MG63 (cell line): ENCODE measurements around the gene TRIM21. TPM values are rescaled to one million over a fixed set of nuclear protein-coding genes. Genes with fewer than 3 reads are reported as not detected.
"Not testable (repeated sequence)": the region's sequence is repeated elsewhere in the genome, so short reads cannot be mapped to it uniquely, and the experiment has no call there.

Source experiments
- DNase-seq: peaks from one replicate; pipeline ENCODE4 v3.0.0-alpha.2; 2020
- H3K27me3 ChIP-seq: fragments of 250-450 bp; sonication (Bioruptor Pico); 2 replicates; pipeline ENCODE4 v1.5.1; 2020; ENCODE audit warnings: mild to moderate bottlenecking, moderate library complexity
- H3K36me3 ChIP-seq: fragments of 250-450 bp; sonication (Bioruptor Pico); 2 replicates; pipeline ENCODE4 v1.5.1; 2020; ENCODE audit warnings: mild to moderate bottlenecking, moderate library complexity
- H3K4me3 ChIP-seq: fragments of 250-450 bp; sonication (Bioruptor Pico); 2 replicates; pipeline ENCODE4 v1.5.1; 2020; ENCODE audit warnings: mild to moderate bottlenecking, moderate library complexity
- H3K9me3 ChIP-seq: fragments of 250-450 bp; sonication (Bioruptor Pico); 2 replicates; pipeline ENCODE4 v1.5.1; 2020; ENCODE audit warnings: mild to moderate bottlenecking, moderate library complexity
- total RNA-seq: library from RNA; depleted of rRNA; stranded (reverse); fragments of >200 nt; shearing (Covaris generic); gene quantifications from 2 replicates; pipeline ENCODE4 v1.2.3, GENCODE V29; 2014; ENCODE audit warnings: low replicate concordance; rRNA removed

Gene TRIM21
- total RNA-seq, 1 experiment from 2014 or later = 24.8 TPM

GRCh38 chr11:4345366-4345765 lies 48.1 kb downstream of the TRIM21 start:
- not testable (repeated sequence) for H3K36me3 ChIP-seq, H3K9me3 ChIP-seq, H3K4me3 ChIP-seq, DNase-seq, H3K27me3 ChIP-seq

Other genes with a start within 250 kb of the TRIM21 start
- not detected in 2 replicates for gene OR52B4, start 25.3 kb downstream of the TRIM21 start, total RNA-seq
- not detected in 2 replicates for gene OR52K2, start 55.6 kb upstream of the TRIM21 start, total RNA-seq
- gene OR52K1, start 88.9 kb upstream of the TRIM21 start, total RNA-seq = not detected in 2 replicates
- gene OR52M1, start 151.5 kb upstream of the TRIM21 start, total RNA-seq = not detected in 2 replicates
- not detected in 2 replicates for gene OR52I2, start 188.0 kb upstream of the TRIM21 start, total RNA-seq
- not detected in 2 replicates for gene OR52I1, start 200.3 kb upstream of the TRIM21 start, total RNA-seq
- gene TRIM68, start 214.5 kb upstream of the TRIM21 start, total RNA-seq = 6.2 and 9.9 TPM in 2 replicates
- gene OR51D1, start 243.8 kb upstream of the TRIM21 start, total RNA-seq = not detected in 2 replicates